ENCODE results near the gene ARHGEF7. TPM values are rescaled to one million over a fixed set of nuclear protein-coding genes. Genes with fewer than 3 reads are reported as not detected.
"Not testable (repeated sequence)": the region's sequence is repeated elsewhere in the genome, so short reads cannot be mapped to it uniquely, and the experiment has no call there.

The ARHGEF7 gene
- total RNA-seq, 1 donor from 2014 or later = 73.7 TPM

DNA sequence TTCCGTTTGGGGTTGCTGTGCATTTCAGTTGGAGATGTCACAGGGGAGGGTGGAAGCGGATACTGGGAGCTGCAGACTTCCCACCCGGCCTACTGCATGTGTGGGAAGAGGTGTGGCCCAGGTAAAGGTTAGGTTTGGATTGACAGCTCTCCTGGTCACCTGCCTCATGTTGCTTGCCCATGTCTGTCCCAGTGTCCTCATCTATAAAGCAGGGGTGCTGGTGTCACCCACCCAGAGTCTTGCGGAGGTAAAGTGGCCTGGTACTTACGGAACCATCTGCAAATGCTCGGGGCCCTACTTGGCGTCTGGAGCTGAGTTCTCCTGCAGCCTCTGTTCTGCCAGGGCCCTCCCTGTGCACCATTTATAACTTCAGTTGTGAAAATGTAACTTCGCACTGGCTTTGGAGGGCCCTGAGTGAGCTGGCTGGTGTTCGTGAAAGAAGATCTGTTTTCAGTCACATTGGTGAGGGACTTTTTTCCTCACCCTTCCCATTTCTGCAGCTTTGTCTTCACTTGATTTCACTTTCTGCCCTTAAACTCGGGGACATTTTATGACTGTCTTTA lies 140.2 kb downstream of the ARHGEF7 start:
- no peaks in the 10 kb centered on the region for H3K27me3 Mint-ChIP-seq (ENCODE audit: insufficient read depth)
- no peak overlapping the region for H3K27ac Mint-ChIP-seq
- no peak overlapping the region for H3K4me3 Mint-ChIP-seq
- no peaks in the 10 kb centered on the region for H3K4me1 Mint-ChIP-seq (ENCODE audit: low read depth)
- DNase-seq (ENCODE audit: low spot score) = no peak
- H3K36me3 Mint-ChIP-seq (ENCODE audit: low read depth) = peaks cover 71% of the 10 kb centered on the region
- H3K9me3 Mint-ChIP-seq = peaks cover 36% of the 10 kb centered on the region
- intact Hi-C loops (cut with micrococcal nuclease) = no loop called here

- no peak overlapping the region for H3K27ac Mint-ChIP-seq
- DNase-seq (ENCODE audit: low spot score) = no peak
- no peaks in the 10 kb centered on the region for H3K27me3 Mint-ChIP-seq (ENCODE audit: insufficient read depth)
- H3K9me3 Mint-ChIP-seq = peaks cover 41% of the 10 kb centered on the region
- H3K4me1 Mint-ChIP-seq (ENCODE audit: low read depth) = no peaks in the 10 kb centered on the region
- H3K4me3 Mint-ChIP-seq = no peak overlapping the region
- H3K36me3 Mint-ChIP-seq (ENCODE audit: low read depth) = peaks cover 68% of the 10 kb centered on the region
- intact Hi-C loops (cut with micrococcal nuclease) = no loop called here
These were observed 141.3 kb downstream of the ARHGEF7 start for GRCh38 chr13:111256458-111256857.

DNA sequence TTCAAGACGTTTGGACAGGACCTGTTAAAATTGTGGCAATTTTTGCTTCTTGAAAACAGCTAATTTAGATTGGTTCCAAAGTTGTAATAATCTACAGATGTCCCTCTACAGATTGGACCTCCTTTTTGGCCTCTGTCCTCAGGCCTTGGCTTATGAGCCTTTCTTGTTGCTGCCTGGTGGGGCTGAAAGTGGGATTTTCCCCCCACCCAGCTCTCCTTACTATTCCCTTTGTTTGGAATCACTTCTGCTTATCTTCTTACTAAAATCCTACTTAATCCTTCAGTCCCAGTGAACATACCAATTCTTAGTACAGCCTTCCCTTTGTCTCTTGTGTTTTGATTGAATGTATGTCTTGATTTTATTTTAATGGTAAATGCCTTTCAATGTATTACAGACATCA lies 141.8 kb downstream of the ARHGEF7 start:
- no peak for DNase-seq (ENCODE audit: low spot score)
- intact Hi-C loops (cut with micrococcal nuclease) = no loop called here
- Mint-ChIP-seq H3K27me3 (ENCODE audit: insufficient read depth) (no peaks in the 10 kb centered on the region), H3K9me3 (peaks cover 41% of the 10 kb centered on the region), H3K4me1 (ENCODE audit: low read depth) (no peaks in the 10 kb centered on the region), H3K36me3 (ENCODE audit: low read depth) (peaks cover 64% of the 10 kb centered on the region), H3K27ac (no peak overlapping the region), H3K4me3 (no peak overlapping the region)

DNA sequence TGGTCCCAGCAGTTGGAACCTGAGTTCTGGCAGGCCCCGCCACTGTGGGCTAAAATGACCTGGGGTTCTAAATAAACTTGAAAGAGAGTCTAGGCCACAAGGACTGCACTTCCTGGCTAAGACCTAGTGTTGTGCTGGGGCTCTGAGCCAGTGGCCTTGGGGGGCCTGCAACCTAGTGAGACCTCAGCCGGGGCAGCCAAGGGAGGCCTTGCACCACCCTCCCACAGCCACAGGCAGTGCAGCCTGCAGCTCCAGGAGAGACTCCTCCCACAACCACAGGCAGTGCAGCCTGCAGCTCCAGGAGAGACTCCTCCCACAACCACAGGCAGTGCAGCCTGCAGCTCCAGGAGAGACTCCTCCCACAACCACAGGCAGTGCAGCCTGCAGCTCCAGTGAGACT lies 142.8 kb downstream of the ARHGEF7 start:
- H3K27ac Mint-ChIP-seq = peak overlapping the region; percentile 58

GRCh38 chr13:111258637-111259036 lies 143.5 kb downstream of the ARHGEF7 start:
- no peaks in the 10 kb centered on the region for H3K27me3 Mint-ChIP-seq (ENCODE audit: insufficient read depth)
- intact Hi-C loops (cut with micrococcal nuclease) = no loop called here
- peaks cover 54% of the 10 kb centered on the region for H3K36me3 Mint-ChIP-seq (ENCODE audit: low read depth)

More for the DNA sequence above, 142.8 kb downstream of the ARHGEF7 start:
- DNase-seq (ENCODE audit: low spot score); H3K4me3 Mint-ChIP-seq; H3K27me3 Mint-ChIP-seq (ENCODE audit: insufficient read depth); intact Hi-C loops (cut with micrococcal nuclease); H3K4me1 Mint-ChIP-seq (ENCODE audit: low read depth): not testable (repeated sequence)
- Mint-ChIP-seq H3K36me3 (ENCODE audit: low read depth) (peaks cover 58% of the 10 kb centered on the region), H3K9me3 (peaks cover 41% of the 10 kb centered on the region)

DNA sequence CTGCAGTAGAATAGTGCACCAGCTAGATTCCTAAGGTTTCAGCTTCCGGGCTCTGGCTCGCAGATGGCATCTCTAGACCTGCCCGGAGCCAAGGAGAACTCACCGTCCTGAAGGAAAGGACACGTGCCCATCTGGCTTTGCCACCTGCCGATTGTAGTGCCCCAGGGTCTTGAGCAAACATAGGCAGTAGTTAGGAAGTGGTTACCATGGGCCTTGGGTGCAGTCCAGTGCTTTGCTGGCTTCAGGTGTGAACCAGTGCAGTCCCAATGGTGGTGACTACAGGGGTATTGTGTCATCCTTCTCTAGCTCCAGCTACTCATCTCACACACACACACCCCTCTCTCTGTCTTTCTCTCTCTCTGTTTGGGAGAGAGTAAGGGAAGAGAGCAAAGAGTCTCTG lies 143.9 kb downstream of the ARHGEF7 start:
- Mint-ChIP-seq H3K27ac (no peak overlapping the region), H3K4me1 (ENCODE audit: low read depth) (peaks cover 4% of the 10 kb centered on the region), H3K27me3 (ENCODE audit: insufficient read depth) (no peaks in the 10 kb centered on the region), H3K4me3 (no peak overlapping the region), H3K9me3 (peaks cover 35% of the 10 kb centered on the region), H3K36me3 (ENCODE audit: low read depth) (peaks cover 50% of the 10 kb centered on the region)
- intact Hi-C loops (cut with micrococcal nuclease) = no loop called here
- DNase-seq (ENCODE audit: low spot score) = no peak

More at GRCh38 chr13:111258637-111259036, 143.5 kb downstream of the ARHGEF7 start:
- no peak overlapping the region for H3K27ac Mint-ChIP-seq
- DNase-seq (ENCODE audit: low spot score) = no peak
- peaks cover 39% of the 10 kb centered on the region for H3K9me3 Mint-ChIP-seq
- H3K4me1 Mint-ChIP-seq (ENCODE audit: low read depth) = peaks cover 3% of the 10 kb centered on the region
- H3K4me3 Mint-ChIP-seq = no peak overlapping the region

GRCh38 chr13:111261326-111261725 lies 146.2 kb downstream of the ARHGEF7 start:
- no peaks in the 10 kb centered on the region for H3K27me3 Mint-ChIP-seq (ENCODE audit: insufficient read depth)
- peaks cover 42% of the 10 kb centered on the region for H3K36me3 Mint-ChIP-seq (ENCODE audit: low read depth)
- peaks cover 4% of the 10 kb centered on the region for H3K4me1 Mint-ChIP-seq (ENCODE audit: low read depth)
- peaks cover 32% of the 10 kb centered on the region for H3K9me3 Mint-ChIP-seq
- no peak for DNase-seq (ENCODE audit: low spot score)
- intact Hi-C loops (cut with micrococcal nuclease) = no loop called here
- H3K27ac Mint-ChIP-seq = no peak overlapping the region
- no peak overlapping the region for H3K4me3 Mint-ChIP-seq

GRCh38 chr13:111262281-111262680 lies 147.2 kb downstream of the ARHGEF7 start:
- H3K27ac Mint-ChIP-seq = no peak overlapping the region
- peaks cover 22% of the 10 kb centered on the region for H3K9me3 Mint-ChIP-seq
- no peaks in the 10 kb centered on the region for H3K27me3 Mint-ChIP-seq (ENCODE audit: insufficient read depth)
- intact Hi-C loops (cut with micrococcal nuclease) = no loop called here
- peaks cover 35% of the 10 kb centered on the region for H3K36me3 Mint-ChIP-seq (ENCODE audit: low read depth)
- peaks cover 4% of the 10 kb centered on the region for H3K4me1 Mint-ChIP-seq (ENCODE audit: low read depth)
- no peak overlapping the region for H3K4me3 Mint-ChIP-seq
- no peak for DNase-seq (ENCODE audit: low spot score)

DNA sequence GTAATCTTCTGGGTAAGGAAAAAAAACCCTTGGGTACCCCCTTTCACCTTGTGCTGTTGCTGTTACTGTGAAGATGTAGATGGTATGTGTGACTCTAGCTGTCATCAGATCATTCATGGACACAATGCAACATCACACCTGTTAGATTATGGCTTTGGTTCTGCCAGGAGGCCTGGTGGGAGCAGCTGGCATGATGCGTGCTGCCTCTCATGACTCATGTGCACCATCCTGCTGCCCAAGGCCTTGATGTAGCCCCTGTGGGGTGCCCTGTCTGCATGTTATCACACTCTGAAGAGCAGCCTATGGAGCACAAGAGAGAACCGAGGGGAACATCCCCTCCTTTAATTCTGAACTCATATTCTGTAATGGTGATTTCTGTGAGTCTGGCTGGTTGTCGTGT lies 147.6 kb downstream of the ARHGEF7 start:
- peaks cover 22% of the 10 kb centered on the region for H3K9me3 Mint-ChIP-seq
- intact Hi-C loops (cut with micrococcal nuclease) = no loop called here
- no peak overlapping the region for H3K27ac Mint-ChIP-seq
- H3K36me3 Mint-ChIP-seq (ENCODE audit: low read depth) = peaks cover 36% of the 10 kb centered on the region
- H3K4me1 Mint-ChIP-seq (ENCODE audit: low read depth) = peaks cover 4% of the 10 kb centered on the region
- no peak overlapping the region for H3K4me3 Mint-ChIP-seq
- DNase-seq (ENCODE audit: low spot score) = no peak
- no peaks in the 10 kb centered on the region for H3K27me3 Mint-ChIP-seq (ENCODE audit: insufficient read depth)

- H3K27ac Mint-ChIP-seq = no peak overlapping the region
- DNase-seq (ENCODE audit: low spot score) = no peak
- peaks cover 4% of the 10 kb centered on the region for H3K4me1 Mint-ChIP-seq (ENCODE audit: low read depth)
- H3K4me3 Mint-ChIP-seq = no peak overlapping the region
- peaks cover 28% of the 10 kb centered on the region for H3K36me3 Mint-ChIP-seq (ENCODE audit: low read depth)
- no peaks in the 10 kb centered on the region for H3K27me3 Mint-ChIP-seq (ENCODE audit: insufficient read depth)
- H3K9me3 Mint-ChIP-seq = peaks cover 19% of the 10 kb centered on the region
- intact Hi-C loops (cut with micrococcal nuclease) = no loop called here
These were observed 148.5 kb downstream of the ARHGEF7 start for GRCh38 chr13:111263566-111263965.

DNA sequence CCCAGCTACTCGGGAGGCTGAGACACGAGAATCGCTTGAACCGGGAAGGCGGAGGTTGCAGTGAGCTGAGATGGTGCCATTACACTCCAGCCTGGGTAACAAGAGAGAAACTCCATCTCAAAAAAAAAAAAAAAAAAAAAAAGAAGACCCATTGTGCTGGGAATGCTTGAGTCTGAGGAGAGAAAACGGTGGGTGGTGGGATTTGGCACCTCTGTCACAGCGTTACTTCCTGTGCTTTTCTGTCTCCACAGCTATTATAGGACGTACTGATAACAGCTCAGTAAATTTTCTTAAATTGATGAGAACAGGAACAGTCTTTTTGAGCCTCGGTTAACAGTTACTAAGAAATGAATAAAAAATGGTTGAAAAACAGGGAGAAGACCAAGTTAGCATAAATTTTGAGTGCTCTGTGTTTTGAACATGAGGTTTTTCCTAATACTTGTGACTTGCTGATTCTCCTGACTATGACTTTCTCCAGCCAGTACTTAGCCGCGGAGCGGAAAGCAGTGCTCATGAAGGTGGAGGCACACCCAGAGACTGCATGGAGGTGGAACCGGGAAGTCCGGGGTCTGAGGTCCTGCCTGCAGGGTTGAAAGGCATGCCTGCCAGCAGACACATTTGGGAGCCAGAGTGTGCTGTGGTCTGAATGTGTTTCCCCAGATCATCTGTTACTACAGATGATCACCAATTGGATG lies 150.0 kb downstream of the ARHGEF7 start:
- intact Hi-C loops (cut with micrococcal nuclease) = no loop called here
- DNase-seq (ENCODE audit: low spot score) = no peak
- Mint-ChIP-seq H3K4me3 (no peak overlapping the region), H3K4me1 (ENCODE audit: low read depth) (peaks cover 9% of the 10 kb centered on the region), H3K9me3 (peaks cover 6% of the 10 kb centered on the region), H3K27me3 (ENCODE audit: insufficient read depth) (no peaks in the 10 kb centered on the region), H3K27ac (no peak overlapping the region), H3K36me3 (ENCODE audit: low read depth) (peaks cover 14% of the 10 kb centered on the region)

DNA sequence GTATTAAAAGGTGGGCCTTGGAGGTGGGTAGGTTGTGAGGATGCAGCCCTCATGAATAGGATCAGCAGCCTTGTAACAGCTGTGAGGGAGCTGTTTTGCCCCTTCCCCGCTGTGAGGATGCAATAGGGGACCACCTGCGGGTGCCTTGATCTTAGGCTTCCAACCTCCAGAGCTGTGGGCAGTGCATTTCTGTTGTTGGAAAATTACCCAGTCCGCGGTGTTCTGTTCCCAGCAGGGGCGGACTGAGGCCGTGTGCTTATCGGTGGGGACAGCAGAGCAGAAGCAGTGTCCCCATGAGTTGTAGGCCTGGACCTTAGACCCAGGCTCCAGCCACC lies 150.6 kb downstream of the ARHGEF7 start:
- peaks cover 14% of the 10 kb centered on the region for H3K4me1 Mint-ChIP-seq (ENCODE audit: low read depth)
- no peak overlapping the region for H3K27ac Mint-ChIP-seq
- H3K4me3 Mint-ChIP-seq = no peak overlapping the region
- intact Hi-C loops (cut with micrococcal nuclease) = no loop called here
- H3K27me3 Mint-ChIP-seq (ENCODE audit: insufficient read depth) = no peaks in the 10 kb centered on the region
- no peak for DNase-seq (ENCODE audit: low spot score)
- H3K9me3 Mint-ChIP-seq = peaks cover 2% of the 10 kb centered on the region
- H3K36me3 Mint-ChIP-seq (ENCODE audit: low read depth) = peaks cover 13% of the 10 kb centered on the region

- Mint-ChIP-seq H3K4me3 (no peak overlapping the region), H3K9me3 (no peaks in the 10 kb centered on the region), H3K27me3 (ENCODE audit: insufficient read depth) (no peaks in the 10 kb centered on the region), H3K36me3 (ENCODE audit: low read depth) (peaks cover 14% of the 10 kb centered on the region), H3K27ac (no peak overlapping the region), H3K4me1 (ENCODE audit: low read depth) (peaks cover 14% of the 10 kb centered on the region)
- intact Hi-C loops (cut with micrococcal nuclease) = no loop called here
- no peak for DNase-seq (ENCODE audit: low spot score)
These were observed 152.1 kb downstream of the ARHGEF7 start for GRCh38 chr13:111267205-111267604.

Measured in activated T-helper 1 cell treated with anti-CD3 and anti-CD28 coated beads, Interleukin-12 subunit alpha, Interleukin-12 subunit beta, Interleukin-2, Interleukin-4 antibody, amounts not matched to agents 30 ng/mL and 10 ng/mL and 1 ng/mL, durations not matched to agents 14 hours and 24 hours and 36 hours (primary cell).